HL-60 (cell line): ENCODE results near the gene XIRP1.

Experiments
- DNase-seq, 2 experiments: peaks; one replicate each; pipeline ENCODE4 v3.0.0-alpha.2; 2010 to 2020; ENCODE audit warnings: low read depth in 1 of 2, low spot score in 1 of 2
- H3K27ac ChIP-seq: fragments of 250-450 bp; sonication (Bioruptor Pico); replicated peaks from 2 replicates; pipeline ENCODE4 v1.5.1; 2020; ENCODE audit warnings: mild to moderate bottlenecking, moderate library complexity
- H3K27me3 ChIP-seq: fragments of 250-450 bp; sonication (Bioruptor Pico); 2 replicates; pipeline ENCODE4 v1.5.1; 2021; ENCODE audit warnings: mild to moderate bottlenecking, moderate library complexity; ENCODE audit not compliant: insufficient read depth, poor library complexity, severe bottlenecking
- H3K4me3 ChIP-seq: replicated peaks from 2 replicates; pipeline ENCODE4 v1.5.1; 2011; ENCODE audit warnings: mild to moderate bottlenecking, control low read depth, low read length; ENCODE audit not compliant: insufficient read depth
- CTCF ChIP-seq: IDR thresholded peaks from one replicate; pipeline ENCODE4 v1.5.1; 2011; ENCODE audit warnings: low read length, control low read depth, inconsistent platforms; ENCODE audit not compliant: insufficient read depth
- GABPA ChIP-seq: IDR thresholded peaks from 2 replicates; pipeline ENCODE4 v1.6.1; 2012; ENCODE audit warnings: low read depth
- POLR2AphosphoS5 ChIP-seq: IDR thresholded peaks from 2 replicates; pipeline ENCODE4 v1.6.1; 2012; ENCODE audit warnings: low read depth
- REST ChIP-seq: IDR thresholded peaks from 2 replicates; pipeline ENCODE4 v1.6.1; 2012; ENCODE audit warnings: low read depth; ENCODE audit not compliant: insufficient replicate concordance
- SPI1 ChIP-seq: IDR thresholded peaks from 2 replicates; pipeline ENCODE4 v1.6.1; 2012; ENCODE audit warnings: low read depth, mild to moderate bottlenecking, borderline replicate concordance

Gene XIRP1

GRCh38 chr3:39196671-39197356, 4.4 kb upstream of the XIRP1 start:
- Histone ChIP-seq H3K27me3 (no peaks in the 10 kb centered on the region), H3K27ac (no peak overlapping the region), H3K4me3 (no peak overlapping the region)
- no peak for DNase-seq
- no peak for TF ChIP-seq SPI1
- TF ChIP-seq CTCF = no peak
- TF ChIP-seq REST = no peak
- TF ChIP-seq POLR2AphosphoS5 = no peak
- no peak for TF ChIP-seq GABPA

GRCh38 chr3:39196034-39196433, 3.6 kb upstream of the XIRP1 start:
- Histone ChIP-seq H3K4me3 (no peak overlapping the region), H3K27me3 (no peaks in the 10 kb centered on the region), H3K27ac (no peak overlapping the region)
- DNase-seq = no peak
- TF ChIP-seq POLR2AphosphoS5 (no peak), REST (no peak), CTCF (no peak), GABPA (no peak), SPI1 (no peak)

GRCh38 chr3:39193391-39193790, 996 bp upstream of the XIRP1 start:
- TF ChIP-seq SPI1 (no peak), REST (no peak), GABPA (no peak), CTCF (no peak), POLR2AphosphoS5 (no peak)
- no peak overlapping the region for H3K27ac ChIP-seq
- no peak for DNase-seq
- no peaks in the 10 kb centered on the region for H3K27me3 ChIP-seq
- no peak overlapping the region for H3K4me3 ChIP-seq
